HCT116 (cell line): ENCODE results near the gene RUNX2. TPM values are rescaled to one million over a fixed set of nuclear protein-coding genes. Genes with fewer than 3 reads are reported as not detected.

Source experiments
- ATAC-seq: fragments of 200-7000 bp; cut with Tn5 transposase; 2 replicates; pipeline ENCODE4 v1.9.1; 2020; ENCODE audit warnings: mild to moderate bottlenecking, moderate library complexity
- BruUV-seq: library from RNA; stranded (reverse); fragments of 400-500 nt; replicated peaks from 2 replicates; lab custom pipeline; 2021; lab: Mats Ljungman, UMichigan
- CTCF ChIA-PET: fragments of 300-600 bp; sonication (Branson Sonifier 250); formaldehyde crosslinking; loops from one replicate; lab custom pipeline; 2021; ENCODE audit warnings: antibody characterized with exemption; lab: Charles Lee
- POLR2A ChIA-PET: fragments of 300-600, 350-600 bp; sonication (Branson Sonifier 250); formaldehyde crosslinking; loops from one replicate; lab custom pipeline; 2021; ENCODE audit warnings: antibody characterized with exemption; lab: Charles Lee
- RAD21 ChIA-PET, 2 experiments: fragments of 300-600 bp; sonication (Branson Sonifier 250); formaldehyde crosslinking; loops; one replicate each; lab custom pipeline; 2023; ENCODE audit warnings: low total read pairs in 2 of 2; ENCODE audit not compliant: uncharacterized antibody in 2 of 2, unreplicated experiment in 2 of 2, low non-redundant PET in 1 of 2; lab: Charles Lee
- DNase-seq: peaks from one replicate; pipeline ENCODE4 v3.0.0-alpha.2; 2010; ENCODE audit warnings: low read depth, low spot score
- H2AFZ ChIP-seq: fragments of 200-600 bp; shearing (Covaris generic), sonication (generic); 2 replicates; pipeline ENCODE4 v1.6.1; 2017; ENCODE audit warnings: low read depth, mixed run types, mixed read lengths, antibody characterized with exemption, low read length; ENCODE audit not compliant: poor library complexity, severe bottlenecking
- H3K27ac ChIP-seq: 2 replicates; pipeline ENCODE4 v1.5.1; 2012; ENCODE audit warnings: low read depth, low read length
- H3K27me3 ChIP-seq: fragments of 200-600 bp; sonication (generic); 2 replicates; pipeline ENCODE4 v1.6.1; 2016; ENCODE audit warnings: mixed run types, low read length, mixed read lengths; ENCODE audit not compliant: insufficient read depth
- H3K36me3 ChIP-seq, 2 experiments: fragments of 200-500 bp in 1 of 2; fragments of 200-600 bp in 1 of 2; sonication (Bioruptor generic) in 1 of 2; sonication (generic) in 1 of 2; 2 replicates each; pipeline versions ENCODE4 v1.5.1 to v1.6.1; 2014 to 2016; ENCODE audit warnings: low read length in 2 of 2, inconsistent platforms in 1 of 2, mixed read lengths in 1 of 2, mixed run types in 1 of 2; ENCODE audit not compliant: insufficient read depth in 2 of 2, control insufficient read depth in 1 of 2
- H3K4me1 ChIP-seq, 2 experiments: fragments of 200-600 bp in 1 of 2; sonication (generic) in 1 of 2; 2 replicates each; pipeline versions ENCODE4 v1.5.1 to v1.6.1; 2012 to 2017; ENCODE audit warnings: low read length in 2 of 2, inconsistent platforms in 1 of 2, mild to moderate bottlenecking in 1 of 2, mixed read lengths in 1 of 2, mixed run types in 1 of 2, moderate library complexity in 1 of 2; ENCODE audit not compliant: insufficient read depth in 2 of 2, control insufficient read depth in 1 of 2
- H3K4me2 ChIP-seq: fragments of 200-600 bp; sonication (generic); 2 replicates; pipeline ENCODE4 v1.6.1; 2017; ENCODE audit warnings: mixed run types, low read length, mixed read lengths
- H3K4me3 ChIP-seq, 2 experiments: fragments of 200-600 bp in 1 of 2; sonication (generic) in 1 of 2; replicated peaks in 1 of 2; 2 replicates each; pipeline ENCODE4 v1.5.1; 2011 to 2016; ENCODE audit warnings: low read length in 2 of 2, control low read depth in 1 of 2, low read depth in 1 of 2, mild to moderate bottlenecking in 1 of 2, mixed read lengths in 1 of 2, mixed run types in 1 of 2
- H3K79me2 ChIP-seq: fragments of 200-600 bp; sonication (generic); 2 replicates; pipeline ENCODE4 v1.6.1; 2017; ENCODE audit warnings: mild to moderate bottlenecking, mixed run types, low read length, moderate library complexity, mixed read lengths; ENCODE audit not compliant: insufficient read depth
- H3K9ac ChIP-seq: fragments of 200-600 bp; sonication (generic); 2 replicates; pipeline ENCODE4 v1.6.1; 2016; ENCODE audit warnings: low read length, mixed read lengths
- H3K9me2 ChIP-seq: fragments of 200-600 bp; sonication (generic), shearing (Covaris generic); 2 replicates; pipeline ENCODE4 v1.6.1; 2017; ENCODE audit warnings: mixed run types, mild to moderate bottlenecking, moderate library complexity; ENCODE audit not compliant: insufficient read depth
- H3K9me3 ChIP-seq, 2 experiments: fragments of 200-500 bp in 1 of 2; fragments of 200-600 bp in 1 of 2; sonication (Bioruptor generic) in 1 of 2; sonication (generic) in 1 of 2; 2 replicates each; pipeline ENCODE4 v1.6.1; 2014 to 2017; ENCODE audit warnings: low read length in 2 of 2, mixed read lengths in 2 of 2, inconsistent platforms in 1 of 2, low read depth in 1 of 2, mild to moderate bottlenecking in 1 of 2, mixed run types in 1 of 2, moderate library complexity in 1 of 2; ENCODE audit not compliant: control insufficient read depth in 1 of 2, insufficient read depth in 1 of 2
- H4K20me1 ChIP-seq: fragments of 200-600 bp; sonication (generic), shearing (Covaris generic); 2 replicates; pipeline ENCODE4 v1.6.1; 2017; ENCODE audit warnings: mixed run types, mild to moderate bottlenecking, moderate library complexity; ENCODE audit not compliant: insufficient read depth
- ATF3 ChIP-seq: IDR thresholded peaks from 2 replicates; pipeline ENCODE4 v1.6.1; 2012
- CBX3 ChIP-seq: IDR thresholded peaks from 2 replicates; pipeline ENCODE4 v1.6.1; 2012; ENCODE audit warnings: low read depth
- CTCF ChIP-seq, 3 experiments: fragments of 200-600 bp in 1 of 3; sonication (generic) in 1 of 3; IDR thresholded peaks in 2 of 3; conservative IDR thresholded peaks in 1 of 3; 2 replicates each; pipeline ENCODE4 v1.5.1; 2012 to 2017; ENCODE audit warnings: low read depth in 2 of 3, low read length in 2 of 3, antibody characterized with exemption in 1 of 3, borderline replicate concordance in 1 of 3, control low read depth in 1 of 3, mild to moderate bottlenecking in 1 of 3, mixed read lengths in 1 of 3, mixed run types in 1 of 3, moderate library complexity in 1 of 3; ENCODE audit not compliant: insufficient read depth in 1 of 3
- EGR1 ChIP-seq: IDR thresholded peaks from 2 replicates; pipeline ENCODE4 v1.6.1; 2012; ENCODE audit warnings: low read depth
- ELF1 ChIP-seq: IDR thresholded peaks from 2 replicates; pipeline ENCODE4 v1.6.1; 2012; ENCODE audit warnings: low read depth, borderline replicate concordance
- FOSL1 ChIP-seq: IDR thresholded peaks from 2 replicates; pipeline ENCODE4 v1.6.1; 2012; ENCODE audit warnings: low read depth
- JUND ChIP-seq: IDR thresholded peaks from 2 replicates; pipeline ENCODE4 v1.6.1; 2012
- REST ChIP-seq: IDR thresholded peaks from 2 replicates; pipeline ENCODE4 v1.6.1; 2012; ENCODE audit warnings: low read depth
- SIN3A ChIP-seq: IDR thresholded peaks from 2 replicates; pipeline ENCODE4 v1.6.1; 2012; ENCODE audit warnings: low read depth
- SP1 ChIP-seq: IDR thresholded peaks from 2 replicates; pipeline ENCODE4 v1.6.1; 2012; ENCODE audit warnings: low read depth
- SRF ChIP-seq: IDR thresholded peaks from 2 replicates; pipeline ENCODE4 v1.6.1; 2012; ENCODE audit warnings: low read depth
- TCF7L2 ChIP-seq: IDR thresholded peaks from 2 replicates; pipeline ENCODE4 v1.7.0; 2011; ENCODE audit warnings: borderline replicate concordance, inconsistent platforms; ENCODE audit not compliant: insufficient read depth, insufficient read length; ENCODE audit errors: extremely low read depth
- ZBTB33 ChIP-seq: IDR thresholded peaks from 2 replicates; pipeline ENCODE4 v1.6.1; 2011; ENCODE audit warnings: mild to moderate bottlenecking, low read length, moderate library complexity; ENCODE audit not compliant: insufficient replicate concordance; ENCODE audit errors: extremely low read depth
- ZFX ChIP-seq: fragments of 450-650 bp; IDR thresholded peaks from 2 replicates; pipeline ENCODE4 v1.6.1; 2017
- intact Hi-C: fragments of 100-400 bp; cut with micrococcal nuclease; formaldehyde crosslinking; loops from 2 replicates; pipeline ENCODE4 v1.10.0; 2022
- total RNA-seq: library from RNA; stranded (reverse); gene quantifications from one replicate; pipeline ENCODE4 v1.2.1, GENCODE V29; 2021; ENCODE audit not compliant: unreplicated experiment

Gene RUNX2
- total RNA-seq, 1 experiment from 2014 or later = 1.1 TPM

- H3K27ac ChIP-seq = no peak overlapping the region
- TF ChIP-seq JUND (no peak), ELF1 (no peak), SIN3A (no peak), CBX3 (no peak), SRF (no peak), ZFX (no peak), ZBTB33 (no peak), SP1 (no peak), CTCF (IDR thresholded peaks at IDR 0.05 in 2 of 3, conservative IDR thresholded peaks at IDR 0.05 in 1 of 3; ENCODE audit: borderline replicate concordance in 1 of 3, insufficient read depth in 1 of 3, low read depth in 2 of 3, low read length in 2 of 3) (no peak), REST (no peak), EGR1 (no peak), FOSL1 (no peak), TCF7L2 (no peak), ATF3 (no peak)
- no TSS peak for BruUV-seq
- H3K36me3 ChIP-seq = no peaks in the 10 kb centered on the region
- H3K9me2 ChIP-seq = no peaks in the 10 kb centered on the region
- DNase-seq = no peak
- no peak overlapping the region for H2AFZ ChIP-seq
- intact Hi-C loops = no loop called here
- ChIA-PET POLR2A (no interaction called here), RAD21 (no interaction called here), CTCF (no interaction called here)
- H3K9ac ChIP-seq = no peak overlapping the region
- no peak overlapping the region for H3K4me3 ChIP-seq
- no peak for ATAC-seq
- 0 out of 2 replicates have a peak, but pooled peaks cover 3% of the 10 kb centered on the region for H3K79me2 ChIP-seq
- no peaks in the 10 kb centered on the region for H3K27me3 ChIP-seq
- no peaks in the 10 kb centered on the region; the same call in 1 of the 2 replicates for H4K20me1 ChIP-seq
- H3K4me1 ChIP-seq = no peaks in the 10 kb centered on the region
- H3K4me2 ChIP-seq = no peak overlapping the region
- H3K9me3 ChIP-seq = no peaks in the 10 kb centered on the region
Observed at GRCh38 chr6:45369870-45370269, 41.7 kb downstream of the RUNX2 start.
